HepG2 (cell line): ENCODE data around the gene MAPK11. TPM values are rescaled to one million over a fixed set of nuclear protein-coding genes. Genes with fewer than 3 reads are reported as not detected.

Source experiments
- ATAC-seq: fragments of 200-7000 bp; cut with Tn5 transposase; 3 replicates; pipeline ENCODE4 v1.9.1; 2020; ENCODE audit warnings: mild to moderate bottlenecking, moderate library complexity
- BruUV-seq: library from RNA; stranded (reverse); fragments of 400-500 nt; replicated peaks from 2 replicates; lab custom pipeline; 2021; lab: Mats Ljungman, UMichigan
- CTCF ChIA-PET: fragments of 300-600 bp; formaldehyde crosslinking; extraction: SDS; loops from one replicate; lab custom pipeline; 2021; ENCODE audit warnings: low total read pairs, inconsistent platforms, low intra/inter-chr PET ratio; lab: Yijun Ruan, JAX
- POLR2A ChIA-PET: fragments of 350-600 bp; sonication (Branson Sonifier 250); formaldehyde crosslinking; loops from one replicate; lab custom pipeline; 2020; ENCODE audit warnings: antibody characterized with exemption, inconsistent platforms; lab: Yijun Ruan, JAX
- DNase-seq: peaks from one replicate; pipeline ENCODE4 v3.0.0-alpha.2; 2015; ENCODE audit warnings: low spot score
- FAIRE-seq: peaks from 3 replicates; lab custom pipeline; 2011; peaks lifted over from hg19 to GRCh38; lab: Jason Lieb, UNC
- H2AFZ ChIP-seq: one replicate; pipeline ENCODE4 v1.6.1; 2011; ENCODE audit warnings: low read length, inconsistent platforms
- H3K27ac ChIP-seq: fragments of 300-600 bp; 3 replicates; pipeline ENCODE4 v1.8.0; 2011; ENCODE audit warnings: mixed run types, mild to moderate bottlenecking, mixed read lengths, low read length, inconsistent platforms; ENCODE audit not compliant: insufficient read depth; ENCODE audit errors: extremely low read length
- H3K27me3 ChIP-seq, 2 experiments: fragments of 200-600 bp in 1 of 2; 2 replicates in 1 of 2; 3 replicates in 1 of 2; pipeline versions ENCODE4 v1.6.0 to v1.8.0; 2011; ENCODE audit warnings: low read length in 2 of 2, mild to moderate bottlenecking in 2 of 2, moderate library complexity in 2 of 2, inconsistent platforms in 1 of 2; ENCODE audit not compliant: insufficient read depth in 2 of 2, control insufficient read depth in 1 of 2
- H3K36me3 ChIP-seq, 2 experiments: fragments of 200-600 bp in 1 of 2; replicated peaks in 1 of 2; 2 replicates in 1 of 2; 3 replicates in 1 of 2; pipeline versions ENCODE4 v1.5.1 to v1.8.0; 2011; ENCODE audit warnings: low read length in 2 of 2, inconsistent platforms in 1 of 2; ENCODE audit not compliant: insufficient read depth in 2 of 2, control insufficient read depth in 1 of 2
- H3K4me1 ChIP-seq: 2 replicates; pipeline ENCODE4 v1.5.1; 2012; ENCODE audit warnings: low read length, inconsistent platforms; ENCODE audit not compliant: insufficient read depth
- H3K4me2 ChIP-seq: 2 replicates; pipeline ENCODE4 v1.6.0; 2011; ENCODE audit warnings: low read depth, low read length, inconsistent platforms
- H3K4me3 ChIP-seq, 3 experiments: fragments of 200-600 bp in 1 of 3; sonication (generic), shearing (Covaris generic) in 1 of 3; replicated peaks in 1 of 3; 2 replicates each; pipeline ENCODE4 v1.5.1; 2011 to 2016; ENCODE audit warnings: low read length in 3 of 3, inconsistent platforms in 2 of 3, low read depth in 2 of 3, mild to moderate bottlenecking in 2 of 3, control low read depth in 1 of 3, mixed read lengths in 1 of 3; ENCODE audit not compliant: insufficient read depth in 1 of 3
- H3K79me2 ChIP-seq: one replicate; pipeline ENCODE4 v1.6.1; 2011; ENCODE audit warnings: low read length, inconsistent platforms; ENCODE audit not compliant: insufficient read depth
- H3K9ac ChIP-seq: 2 replicates; pipeline ENCODE4 v1.6.0; 2011; ENCODE audit warnings: mild to moderate bottlenecking, low read depth, low read length, inconsistent platforms; ENCODE audit not compliant: insufficient read depth
- H3K9me3 ChIP-seq: 2 replicates; pipeline ENCODE4 v1.5.1; 2012; ENCODE audit warnings: mild to moderate bottlenecking, low read length
- H4K20me1 ChIP-seq: 2 replicates; pipeline ENCODE4 v1.6.0; 2011; ENCODE audit warnings: inconsistent platforms, mild to moderate bottlenecking, low read length, moderate library complexity; ENCODE audit not compliant: insufficient read depth
- AGO2 ChIP-seq: fragments of 200-400 bp; formaldehyde crosslinking; optimal IDR thresholded peaks from 2 replicates; pipeline ENCODE3; 2017; ENCODE audit warnings: mild to moderate bottlenecking, low read depth, low read length, moderate library complexity
- BORCS8-MEF2B ChIP-seq: sonication (generic); formaldehyde crosslinking; IDR thresholded peaks from 2 replicates; pipeline ENCODE4 v1.8.0; 2022; ENCODE audit warnings: mild to moderate bottlenecking, missing genetic modification reagents
- CBFB ChIP-seq: sonication (generic); formaldehyde crosslinking; IDR thresholded peaks from 2 replicates; pipeline ENCODE4 v1.4.0; 2020; ENCODE audit warnings: missing genetic modification reagents
- CHD4 ChIP-seq: fragments of 200-600 bp; sonication (generic); IDR thresholded peaks from 2 replicates; pipeline ENCODE4 v1.7.0; 2017; ENCODE audit warnings: mild to moderate bottlenecking, low read length, borderline replicate concordance
- HOXA5 ChIP-seq: sonication (generic); formaldehyde crosslinking; IDR thresholded peaks from 2 replicates; pipeline ENCODE4 v1.4.0; 2020; ENCODE audit warnings: missing genetic modification reagents
- MXD1 ChIP-seq: sonication (generic); formaldehyde crosslinking; IDR thresholded peaks from 2 replicates; pipeline ENCODE4 v1.4.0; 2020; ENCODE audit warnings: mild to moderate bottlenecking, missing genetic modification reagents
- NRL ChIP-seq: sonication (generic); formaldehyde crosslinking; IDR thresholded peaks from 2 replicates; pipeline ENCODE4 v1.5.0; 2020; ENCODE audit warnings: missing genetic modification reagents, mild to moderate bottlenecking, moderate library complexity, borderline replicate concordance
- TBX3 ChIP-seq: fragments of 450-650 bp; IDR thresholded peaks from 2 replicates; pipeline ENCODE4 v1.6.1; 2017; ENCODE audit warnings: antibody characterized with exemption, mild to moderate bottlenecking, inconsistent platforms, borderline replicate concordance
- U2AF1 ChIP-seq: fragments of 200-400 bp; formaldehyde crosslinking; optimal IDR thresholded peaks from 2 replicates; pipeline ENCODE3; 2017; ENCODE audit warnings: mild to moderate bottlenecking, low read depth, low read length
- ZFY ChIP-seq: sonication (generic); formaldehyde crosslinking; IDR thresholded peaks from 2 replicates; pipeline ENCODE4 v1.4.0; 2020; ENCODE audit warnings: missing genetic modification reagents
- ZHX2 ChIP-seq, 2 experiments: sonication (generic) in 1 of 2; formaldehyde crosslinking in 1 of 2; IDR thresholded peaks; 2 replicates each; pipeline versions ENCODE4 v1.6.1 to v1.9.0; 2014 to 2022; ENCODE audit warnings: antibody characterized with exemption in 1 of 2, borderline replicate concordance in 1 of 2, inconsistent platforms in 1 of 2, low read depth in 1 of 2, missing genetic modification reagents in 1 of 2
- ZNF350 ChIP-seq: sonication (generic); formaldehyde crosslinking; IDR thresholded peaks from 2 replicates; pipeline ENCODE4 v1.4.0; 2020; ENCODE audit warnings: mild to moderate bottlenecking, low read depth, missing genetic modification reagents, borderline replicate concordance
- ZNF616 ChIP-seq: sonication (generic); formaldehyde crosslinking; IDR thresholded peaks from 2 replicates; pipeline ENCODE4 v1.5.0; 2020; ENCODE audit warnings: low read depth, mild to moderate bottlenecking, missing genetic modification reagents
- ZUFSP ChIP-seq: sonication (generic); formaldehyde crosslinking; IDR thresholded peaks from 2 replicates; pipeline ENCODE4 v1.9.0; 2021; ENCODE audit warnings: missing genetic modification reagents, mild to moderate bottlenecking, borderline replicate concordance
- WGBS: methylation state at CpG from one replicate; pipeline ENCODE4 v1.1.6; 2017; ENCODE audit warnings: low lambda C conversion rate; 5-methylcytosine and 5-hydroxymethylcytosine counted together
- in situ Hi-C: cut with HindIII; loops from 2 replicates; pipeline ENCODE4 v1.10.0; 2017; ENCODE audit warnings: low pct_unique_long_range_greater_than_20kb; ENCODE audit not compliant: extremely low pct_ligation_motif_present
- intact Hi-C: fragments of 100-400 bp; cut with micrococcal nuclease; formaldehyde crosslinking; loops from one replicate; pipeline ENCODE4 v1.10.0; 2022; ENCODE audit not compliant: unreplicated experiment
- polyA plus RNA-seq, 8 experiments: library from polyadenylated mRNA; depleted of rRNA in 3 of 8; stranded (reverse) in 7 of 8; unstranded in 1 of 8; fragments of >200 nt; fragmentation: Illumina TruSeq in 4 of 8; extraction: Trizol in 4 of 8; gene quantifications; 2 replicates each; pipeline versions ENCODE4 v1.2.1 to v1.2.3, GENCODE V29; 2011 to 2016; ENCODE audit warnings: low read depth in 4 of 8, missing spikeins in 1 of 8, mixed read lengths in 1 of 8; ENCODE audit not compliant: insufficient read depth in 1 of 8
- total RNA-seq, 5 experiments: library from RNA; depleted of rRNA; stranded (reverse); fragments of >200 nt; fragmentation: Illumina TruSeq; extraction: Trizol; gene quantifications; 2 replicates each; pipeline ENCODE4 v1.2.3, GENCODE V29; 2016; ENCODE audit warnings: low read depth in 1 of 5
- TF ChIP-seq, protein P1 (sequence below): sonication (generic); formaldehyde crosslinking; IDR thresholded peaks from 2 replicates; pipeline ENCODE4 v1.5.0; 2020; ENCODE audit warnings: missing genetic modification reagents

Gene MAPK11
- total and polyA plus RNA-seq, 2 of the 13 experiments (the other 11 are each of a cell fraction or from before 2014, with no cell fraction given) = 0.15 to 0.17 TPM

- CTCF ChIA-PET = no interaction called here
- Histone ChIP-seq H3K27me3 (peaks cover 10 to 36% of the 10 kb centered on the region in 2 experiments; a peak in 4 of 5 replicates), H3K9me3 (no peaks in the 10 kb centered on the region), H3K4me3 (peak overlapping the region; percentile 2 to 74 (median 71); a peak in 3 of 6 replicates), H3K9ac (no peak overlapping the region; the same call in 1 of the 2 replicates), H3K4me2 (peak overlapping the region; percentile 80), H3K36me3 (no peaks in the 10 kb centered on the region), H3K27ac (no peak overlapping the region), H3K79me2 (no peaks in the 10 kb centered on the region), H2AFZ (no peak overlapping the region), H4K20me1 (no peaks in the 10 kb centered on the region), H3K4me1 (peaks cover 40% of the 10 kb centered on the region)
- BruUV-seq = no TSS peak
- 60% methylated on average over 1 of the region's 7 CpGs for WGBS
- in situ Hi-C loops (no loop called here), intact Hi-C loops (no loop called here)
- FAIRE-seq (no peak), ATAC-seq (peak; percentile 44), DNase-seq (peak; percentile 28)
- POLR2A ChIA-PET = interaction anchor here (1.1 to 2.4 kb wide), 7 partner anchors 10 to 283 kb away, joined by 3 to 10 read pairs (median 5); partner anchors contain the start of genes HDAC10, KLHDC7B, PLXNB2 and TUBGCP6
- no peak for TF ChIP-seq ZFY
- TF ChIP-seq ZUFSP (CRISPR knock-in tag) = no peak
- TF ChIP-seq BORCS8-MEF2B = no peak
- TF ChIP-seq TBX3 = no peak
- peak; percentile 11 for TF ChIP-seq U2AF1
- TF ChIP-seq MXD1 (CRISPR knock-in tag) = 0 out of 2 replicates have a peak, but pooled peaks have one; percentile 13
- 0 out of 2 replicates have a peak, but pooled peaks have one; percentile 47 for TF ChIP-seq NRL (CRISPR knock-in tag)
- TF ChIP-seq CBFB (CRISPR knock-in tag) = no peak
- TF ChIP-seq ZHX2 (IDR thresholded peaks at IDR 0.05; ENCODE audit: low read depth) = 0 out of 2 replicates have a peak, but pooled peaks have one; percentile 23
- TF ChIP-seq ZHX2 (CRISPR knock-in tag; IDR thresholded peaks at IDR 0.05; ENCODE audit: borderline replicate concordance) = no peak
- no peak for TF ChIP-seq ZNF350
- TF ChIP-seq ZNF616 = no peak
- TF ChIP-seq, protein P1, sequence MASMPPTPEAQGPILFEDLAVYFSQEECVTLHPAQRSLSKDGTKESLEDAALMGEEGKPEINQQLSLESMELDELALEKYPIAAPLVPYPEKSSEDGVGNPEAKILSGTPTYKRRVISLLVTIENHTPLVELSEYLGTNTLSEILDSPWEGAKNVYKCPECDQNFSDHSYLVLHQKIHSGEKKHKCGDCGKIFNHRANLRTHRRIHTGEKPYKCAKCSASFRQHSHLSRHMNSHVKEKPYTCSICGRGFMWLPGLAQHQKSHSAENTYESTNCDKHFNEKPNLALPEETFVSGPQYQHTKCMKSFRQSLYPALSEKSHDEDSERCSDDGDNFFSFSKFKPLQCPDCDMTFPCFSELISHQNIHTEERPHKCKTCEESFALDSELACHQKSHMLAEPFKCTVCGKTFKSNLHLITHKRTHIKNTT (CRISPR knock-in tag) = no peak
- TF ChIP-seq AGO2 = no peak
- no peak for TF ChIP-seq CHD4
- no peak for TF ChIP-seq HOXA5 (CRISPR knock-in tag)
These were observed 7.7 kb downstream of the MAPK11 start for GRCh38 chr22:50262460-50262911.
